ENCODE data around the gene ALPL.
"Not testable (repeated sequence)": the region's sequence is repeated elsewhere in the genome, so short reads cannot be mapped to it uniquely, and the experiment has no call there.

The ALPL gene

GRCh38 chr1:21563971-21564370, 54.7 kb downstream of the ALPL start:
- no peak for DNase-seq

- DNase-seq = no peak
Measured at GRCh38 chr1:21564521-21565095, 55.4 kb downstream of the ALPL start.

- DNase-seq = no peak
Measured at GRCh38 chr1:21565285-21565684, 56.1 kb downstream of the ALPL start.

- not testable (repeated sequence) for DNase-seq
Measured at GRCh38 chr1:21566361-21566760, 57.1 kb downstream of the ALPL start.

GRCh38 chr1:21567241-21568005, 58.2 kb downstream of the ALPL start:
- no peak for DNase-seq

GRCh38 chr1:21568006-21568746, 59.0 kb downstream of the ALPL start:
- no peak for DNase-seq

GRCh38 chr1:21568809-21569385, 59.7 kb downstream of the ALPL start:
- no peak for DNase-seq

GRCh38 chr1:21569820-21570527, 60.8 kb downstream of the ALPL start:
- DNase-seq = no peak

- no peak for DNase-seq
Measured at GRCh38 chr1:21570528-21570875, 61.3 kb downstream of the ALPL start.

GRCh38 chr1:21570885-21571284, 61.7 kb downstream of the ALPL start:
- DNase-seq = no peak

- no peak for DNase-seq
Measured at GRCh38 chr1:21572221-21572620, 63.0 kb downstream of the ALPL start.

- no peak for DNase-seq
Measured at GRCh38 chr1:21572735-21573277, 63.6 kb downstream of the ALPL start.

- DNase-seq = no peak
Measured at GRCh38 chr1:21573475-21573874, 64.3 kb downstream of the ALPL start.

GRCh38 chr1:21573971-21574465, 64.8 kb downstream of the ALPL start:
- DNase-seq = peak in 1 of 5 donors; percentile 11

- no peak for DNase-seq
Measured at GRCh38 chr1:21574466-21575151, 65.4 kb downstream of the ALPL start.

- DNase-seq = no peak
Measured at GRCh38 chr1:21575351-21575942, 66.2 kb downstream of the ALPL start.

GRCh38 chr1:21576031-21576797, 67.0 kb downstream of the ALPL start:
- DNase-seq = no peak

GRCh38 chr1:21576798-21577187, 67.6 kb downstream of the ALPL start:
- DNase-seq = no peak

GRCh38 chr1:21577324-21577723, 68.1 kb downstream of the ALPL start:
- DNase-seq = no peak

- no peak for DNase-seq
Measured at GRCh38 chr1:21577933-21578332, 68.7 kb downstream of the ALPL start.

GRCh38 chr1:21579791-21580190, 70.6 kb downstream of the ALPL start:
- DNase-seq = no peak

Measured in T-helper 1 cell (primary cell).